M059J (cell line): ENCODE data around the gene KIF16B. TPM values are rescaled to one million over a fixed set of nuclear protein-coding genes. Genes with fewer than 3 reads are reported as not detected.

Experiments
- DNase-seq: peaks from one replicate; pipeline ENCODE4 v3.0.0-alpha.2; 2012; ENCODE audit warnings: low read depth
- total RNA-seq: library from RNA; depleted of rRNA; stranded (reverse); fragments of >200 nt; shearing (Covaris generic); gene quantifications from 2 replicates; pipeline ENCODE4 v1.2.3, GENCODE V29; 2014

Gene KIF16B
- total RNA-seq, 1 experiment from 2014 or later: 16.5 TPM

DNA sequence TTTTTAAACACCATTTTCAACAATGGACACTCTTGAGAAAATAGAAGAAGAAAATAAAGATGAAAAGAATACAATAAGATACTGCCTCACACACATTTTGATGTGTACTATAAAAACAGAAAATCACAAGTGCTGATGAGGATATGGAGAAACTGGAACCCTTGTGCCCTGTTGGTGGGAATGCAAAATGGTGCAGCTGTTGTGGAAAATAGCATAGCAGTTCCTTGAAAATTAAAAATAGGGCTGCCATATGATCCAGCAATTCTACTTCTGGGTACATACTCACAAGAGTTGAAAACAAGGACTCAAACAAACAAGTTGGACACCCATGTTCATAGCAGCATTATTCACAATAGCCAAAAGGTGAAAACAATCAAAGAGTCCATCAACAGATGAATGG is 173.0 kb downstream of the KIF16B start:
- no peak for DNase-seq

DNA sequence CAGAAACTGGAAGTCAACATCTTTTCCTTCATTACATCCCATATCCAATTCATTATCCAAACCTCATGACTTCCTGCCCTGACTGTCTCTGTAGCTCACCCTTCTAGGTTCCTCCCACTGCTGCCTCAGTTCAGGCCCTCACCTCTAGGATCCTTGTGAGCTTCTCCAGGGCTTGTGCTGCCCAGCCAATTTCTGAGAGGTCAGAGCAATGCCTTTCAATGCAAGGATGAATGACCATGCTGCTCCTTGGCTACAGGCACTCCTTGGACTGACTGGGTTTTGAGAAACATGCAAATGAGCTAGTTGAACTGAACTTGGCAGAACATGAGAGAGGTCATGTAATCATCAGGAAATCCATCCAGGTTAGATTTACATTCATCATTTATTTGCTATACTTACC is 173.4 kb downstream of the KIF16B start:
- no peak for DNase-seq

DNA sequence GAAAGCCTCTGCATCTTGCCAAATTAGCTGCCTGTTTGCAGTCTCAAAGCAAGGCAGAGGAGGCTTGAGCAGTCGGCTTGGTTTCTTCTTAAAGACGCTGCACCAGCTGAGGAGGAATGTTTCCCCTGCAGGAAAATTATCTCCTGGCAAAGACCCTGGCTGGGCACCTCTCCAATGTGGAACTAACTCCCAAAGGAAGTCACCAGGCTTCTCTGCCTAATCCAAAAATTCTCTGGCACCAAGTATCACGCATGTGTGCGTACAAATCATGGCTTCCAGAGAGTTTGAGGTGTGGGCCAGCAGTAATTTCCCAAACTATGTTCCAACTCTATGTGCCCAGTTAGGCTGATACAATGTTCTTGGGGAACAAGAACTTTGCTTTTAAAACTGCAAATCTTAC is 176.2 kb downstream of the KIF16B start:
- no peak for DNase-seq

DNA sequence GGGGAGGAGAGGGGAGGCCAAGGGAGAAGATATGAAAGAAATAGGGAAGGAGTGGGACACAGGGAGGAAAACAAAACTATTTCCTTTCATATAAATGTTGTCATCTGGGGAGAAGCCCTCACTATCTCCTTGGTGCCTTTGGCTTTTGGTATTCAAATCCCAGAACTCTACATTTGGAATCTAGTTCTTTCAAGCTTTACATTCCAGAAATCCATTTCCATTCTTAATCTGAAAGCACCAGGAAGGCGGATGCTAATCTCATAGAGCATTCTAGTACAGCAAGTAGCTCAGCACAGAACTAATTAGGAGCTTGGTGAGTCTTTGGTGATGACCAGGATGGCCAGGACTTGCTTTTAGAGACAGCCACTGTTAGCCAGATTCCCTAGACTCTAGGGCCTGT is 177.9 kb downstream of the KIF16B start:
- no peak for DNase-seq

DNA sequence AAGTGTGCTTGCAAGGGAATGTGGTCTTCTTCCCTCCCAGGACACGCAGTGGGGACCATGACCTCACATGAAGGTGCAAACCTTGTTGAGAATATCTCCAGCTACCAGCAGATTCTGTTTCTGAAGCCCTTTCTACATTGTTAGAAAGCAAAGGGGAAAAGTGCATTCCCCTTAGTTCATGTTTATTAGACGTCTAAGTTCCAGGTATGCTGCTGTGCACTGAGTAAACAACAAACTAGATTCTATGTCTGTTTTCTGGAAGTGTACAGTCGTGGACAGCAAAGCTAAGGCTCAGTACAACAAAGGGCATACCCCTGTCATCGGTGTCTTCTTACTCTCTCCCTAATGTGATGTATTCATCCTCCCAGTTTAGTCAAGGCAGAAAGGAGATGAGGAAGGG is 178.5 kb downstream of the KIF16B start:
- no peak for DNase-seq

DNA sequence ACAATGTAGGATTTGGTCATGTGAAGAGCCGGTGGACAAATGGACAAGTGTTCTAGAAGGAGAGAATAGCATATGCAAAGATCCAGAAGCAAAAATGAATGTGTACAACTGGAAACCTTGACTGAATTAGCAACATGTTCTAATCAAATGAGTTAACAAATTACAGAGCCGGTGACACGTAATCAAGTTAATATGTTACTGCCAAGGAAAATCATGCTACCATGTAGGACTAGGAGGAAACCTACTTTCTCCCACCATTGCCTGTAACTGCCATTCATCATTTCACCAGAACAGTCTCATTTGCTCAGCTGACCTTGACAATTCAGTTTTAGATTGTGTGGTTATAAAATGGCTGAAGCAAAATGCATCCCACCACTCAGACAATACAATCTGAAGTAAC is 179.4 kb downstream of the KIF16B start:
- no peak for DNase-seq

DNA sequence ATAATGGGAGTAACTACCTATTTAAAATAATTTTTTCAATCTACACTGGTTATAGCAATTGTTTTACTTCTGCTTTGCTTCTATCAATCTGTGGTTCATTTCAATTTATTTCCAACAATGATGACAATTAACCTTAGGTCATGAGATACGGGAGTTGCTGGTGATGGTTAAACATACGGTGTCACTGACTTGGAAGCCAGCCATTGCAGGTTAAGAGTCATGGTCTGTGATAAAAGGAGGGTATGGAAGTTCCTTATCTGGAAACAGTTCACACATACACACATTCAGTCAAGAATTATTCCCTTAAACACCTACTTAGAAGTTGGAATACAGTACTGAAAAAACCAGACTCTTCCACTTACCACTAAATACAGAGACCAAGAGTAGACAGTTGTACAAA is 180.0 kb downstream of the KIF16B start:
- no peak for DNase-seq

DNA sequence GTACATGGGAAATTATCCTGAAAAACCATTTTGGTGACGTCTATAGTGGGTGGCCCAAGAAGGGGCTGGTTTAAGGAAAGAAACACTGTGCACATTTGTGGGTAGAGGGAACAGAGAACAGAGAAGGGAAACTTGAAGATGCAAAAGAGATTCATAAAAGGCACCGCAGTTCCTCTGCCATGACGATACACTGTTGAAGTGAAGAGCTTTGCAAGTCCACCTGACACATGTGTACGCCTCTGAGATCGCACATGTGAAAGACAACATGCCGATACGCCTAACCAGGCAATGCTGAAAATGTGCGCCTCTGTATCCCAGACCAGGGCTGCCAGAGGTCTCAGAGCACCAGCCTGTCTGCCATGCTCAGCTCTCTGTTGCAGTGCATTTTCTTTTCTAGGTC is 180.9 kb downstream of the KIF16B start:
- no peak for DNase-seq

DNA sequence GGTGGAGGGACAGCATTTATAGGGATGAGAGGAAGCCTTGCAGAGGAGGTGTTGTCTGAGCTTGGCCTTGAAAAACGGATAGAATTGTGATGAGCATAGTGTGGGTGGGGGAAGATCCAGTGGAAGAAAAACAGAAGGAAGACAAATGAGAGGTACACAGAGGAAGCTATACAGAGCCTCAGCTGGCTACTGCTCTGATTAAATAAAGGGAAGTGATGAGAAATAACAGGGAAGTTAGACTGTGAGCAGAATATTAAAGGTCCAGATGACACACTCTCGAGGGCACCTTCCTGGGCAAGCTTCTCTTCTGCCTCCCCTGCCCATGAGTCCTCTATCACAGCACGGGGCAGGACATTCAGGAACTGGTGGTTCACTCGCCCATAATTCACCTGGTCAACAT is 182.3 kb downstream of the KIF16B start:
- DNase-seq: no peak

DNA sequence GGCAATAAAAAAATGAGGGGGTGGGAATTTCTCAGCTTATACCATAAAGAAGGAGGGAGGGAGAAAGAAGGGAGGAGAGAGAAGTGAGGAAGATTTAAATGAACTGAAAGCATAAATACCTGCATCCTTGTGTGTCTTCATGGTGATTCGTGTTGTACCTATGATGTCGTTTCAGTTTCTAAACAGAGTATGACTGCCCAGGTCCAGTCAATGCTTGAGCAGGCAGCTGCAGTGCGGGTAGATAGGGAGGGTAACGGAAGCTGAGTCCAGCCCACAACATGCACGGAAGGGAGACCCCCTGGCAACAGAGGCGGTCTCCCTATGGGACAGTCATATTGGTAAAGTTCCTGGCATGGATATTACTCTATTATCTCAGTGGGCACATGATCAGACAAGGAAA is 184.5 kb downstream of the KIF16B start:
- DNase-seq: no peak

DNA sequence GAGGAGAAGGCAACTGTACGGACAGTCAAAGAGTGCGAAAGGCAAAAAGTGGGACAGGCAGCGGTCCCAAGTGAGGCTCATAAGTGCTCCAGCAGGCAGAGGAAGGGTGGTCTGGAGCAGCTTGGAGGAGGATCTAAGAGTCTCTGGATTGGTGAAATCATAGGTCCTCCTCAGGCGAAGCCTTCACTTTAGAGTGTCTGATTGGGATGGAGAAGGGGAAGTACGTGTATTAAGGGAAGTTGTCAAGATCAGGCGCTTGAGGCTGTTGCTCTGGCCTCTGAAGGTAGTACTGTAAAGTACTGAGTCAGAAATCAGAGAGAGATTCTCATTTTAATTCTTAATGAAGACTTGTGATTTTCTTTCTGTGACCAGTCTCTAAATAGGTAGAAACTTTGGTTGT is 185.6 kb downstream of the KIF16B start:
- no peak for DNase-seq

DNA sequence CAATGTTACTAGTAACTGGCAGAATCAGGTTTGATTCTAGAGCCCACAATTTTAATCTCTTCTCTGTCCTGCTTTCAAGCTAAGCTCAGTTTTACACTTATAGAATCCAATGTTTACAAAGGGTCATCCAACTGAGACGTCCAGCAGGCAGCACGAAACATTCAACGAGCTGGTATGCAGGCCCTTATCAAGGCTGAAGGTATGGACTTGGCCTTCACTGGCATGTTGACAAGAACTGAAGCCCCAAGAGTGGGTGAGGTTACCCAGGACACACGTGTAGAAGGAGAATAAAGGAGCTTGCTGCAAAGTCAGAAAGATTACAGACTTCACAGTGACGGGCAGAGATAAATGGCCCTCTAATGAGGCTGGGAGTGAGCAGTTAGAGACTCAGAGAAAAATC is 187.4 kb downstream of the KIF16B start:
- no peak for DNase-seq

DNA sequence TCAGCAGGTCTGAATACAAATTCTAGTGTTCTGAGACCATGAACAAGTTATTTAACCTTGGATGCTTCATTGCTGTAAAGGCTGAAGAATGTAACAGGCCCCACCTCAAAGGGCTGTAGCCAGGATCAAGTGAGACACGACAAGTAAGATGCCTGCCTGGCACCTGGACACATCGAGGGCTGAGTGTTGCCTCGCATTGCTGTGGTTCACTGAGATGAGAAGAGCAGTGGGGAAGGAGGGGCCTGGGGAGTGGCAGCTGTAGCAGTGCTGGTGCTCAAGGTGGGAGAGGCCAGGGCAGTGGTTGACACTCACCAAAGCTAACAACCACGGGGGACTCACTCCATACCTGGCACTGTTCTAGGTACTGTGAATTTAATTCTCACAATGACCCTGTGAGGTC is 187.8 kb downstream of the KIF16B start:
- DNase-seq: no peak

DNA sequence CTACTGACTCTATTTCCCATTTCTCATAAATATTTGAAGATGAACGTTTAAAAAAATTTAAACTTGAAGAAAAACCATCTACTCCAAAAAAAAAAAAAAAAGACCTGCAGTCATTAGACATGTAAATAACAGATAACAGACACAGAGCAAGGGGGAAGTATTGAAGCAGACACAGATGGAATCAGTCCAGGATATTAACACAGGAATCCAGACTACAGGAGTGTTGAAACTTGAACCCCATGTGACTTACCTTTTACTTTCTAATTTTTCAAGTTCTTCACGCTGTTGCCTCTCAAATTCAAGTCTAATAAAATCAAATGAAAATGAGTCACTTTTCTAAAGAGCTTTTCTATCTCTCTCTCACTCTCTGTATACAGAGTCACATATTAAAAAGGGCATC is 191.8 kb downstream of the KIF16B start:
- no peak for DNase-seq

DNA sequence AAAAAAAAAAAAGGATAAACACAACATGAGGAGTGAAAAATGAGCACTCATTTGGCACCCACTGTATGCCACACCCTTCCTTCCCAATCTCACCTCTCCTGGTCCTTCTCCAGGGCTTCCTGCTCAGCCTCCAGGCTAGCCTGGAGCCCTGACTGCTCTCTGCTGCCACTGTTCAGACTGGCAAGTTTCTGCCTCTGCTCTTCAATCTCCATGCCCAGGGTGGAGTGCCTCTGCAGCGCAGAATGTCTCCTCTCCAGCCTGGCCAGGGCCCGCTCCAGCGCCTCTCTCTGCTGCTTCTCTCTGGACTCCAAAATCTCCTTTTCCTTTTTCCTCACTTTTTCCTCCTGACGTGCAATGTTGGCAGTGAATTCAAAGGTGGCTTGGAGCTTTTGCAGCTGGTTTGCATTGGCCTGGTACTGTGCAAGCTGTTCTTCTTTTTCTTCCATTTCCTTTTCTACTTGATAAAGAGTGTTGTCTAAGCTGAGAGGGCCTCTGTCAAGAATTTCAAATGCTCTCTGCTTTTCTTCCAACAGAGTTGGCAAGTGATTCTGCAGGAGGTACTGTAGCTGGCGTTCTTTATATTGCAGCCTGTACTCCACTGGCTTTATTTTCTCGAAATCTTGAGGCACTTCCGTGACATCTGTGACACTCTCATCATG is 194.4 kb downstream of the KIF16B start:
- DNase-seq: no peak

DNA sequence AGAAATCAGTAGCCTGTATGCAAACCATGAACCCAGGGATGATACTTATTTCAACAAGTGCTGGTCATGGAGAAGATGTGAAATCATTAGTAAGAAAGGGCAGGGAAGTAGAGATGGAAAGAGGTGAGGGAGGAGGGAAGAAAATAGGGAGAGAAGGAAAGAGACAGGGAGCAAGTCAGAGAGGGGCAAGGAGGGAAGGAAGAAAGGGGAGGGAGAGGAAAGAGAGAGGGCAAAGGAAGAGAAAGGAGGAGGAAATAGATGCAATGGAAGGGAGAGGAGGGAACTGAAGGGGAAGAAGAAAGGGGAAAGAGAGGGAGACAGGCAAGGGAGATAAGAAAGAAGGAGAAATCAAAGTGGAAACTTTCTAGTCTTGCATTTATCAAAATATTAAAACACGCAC is 195.1 kb downstream of the KIF16B start:
- DNase-seq: no peak

DNA sequence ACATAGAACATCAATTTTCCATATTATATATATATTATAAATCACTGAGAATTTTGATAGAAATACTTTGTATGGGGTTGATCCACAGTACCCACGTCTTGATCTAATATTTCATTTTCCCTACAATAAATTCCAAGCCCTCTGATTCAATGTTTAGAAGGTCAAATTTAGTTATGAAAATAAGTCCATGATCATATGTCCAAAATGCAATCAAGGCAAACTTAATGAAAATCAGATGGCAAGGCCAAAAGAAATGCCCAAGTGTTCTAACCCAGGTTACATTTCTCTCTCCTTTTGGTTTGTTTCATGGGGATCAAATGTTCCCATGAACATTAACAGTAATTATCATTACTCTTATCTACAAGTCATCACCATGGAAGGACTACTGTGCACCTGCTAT is 203.8 kb downstream of the KIF16B start:
- no peak for DNase-seq

DNA sequence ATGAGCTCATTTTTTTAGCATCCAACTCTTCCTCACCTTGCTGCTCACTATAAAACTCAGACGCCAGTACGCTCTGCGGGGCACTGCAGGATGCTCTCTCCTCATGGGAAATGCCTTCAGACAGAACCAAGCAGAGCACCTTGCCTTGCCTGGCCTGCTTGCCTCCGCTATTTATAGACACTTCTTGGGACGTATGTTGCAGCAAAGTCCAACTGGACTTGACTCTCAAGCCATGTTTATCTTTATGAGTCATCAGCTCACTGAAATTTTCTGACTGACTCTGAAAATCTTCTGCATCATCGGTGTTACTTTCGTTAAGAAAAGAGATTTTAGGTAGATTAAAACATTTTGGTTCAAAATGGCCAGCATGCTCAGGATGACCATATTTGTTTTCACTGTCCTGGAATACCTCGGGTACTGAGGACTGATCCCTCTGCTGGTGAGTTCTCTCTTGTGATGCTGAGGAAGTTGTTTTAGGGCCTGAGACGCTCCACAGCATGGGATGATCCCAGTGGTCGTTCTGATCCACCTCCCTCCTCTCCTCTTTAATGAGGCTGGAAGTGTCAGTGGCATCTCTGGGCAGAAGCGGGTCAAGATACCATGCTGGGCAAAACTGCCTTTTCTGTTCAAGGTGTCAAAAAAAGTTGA is 204.5 kb downstream of the KIF16B start:
- DNase-seq: peak; percentile 49

DNA sequence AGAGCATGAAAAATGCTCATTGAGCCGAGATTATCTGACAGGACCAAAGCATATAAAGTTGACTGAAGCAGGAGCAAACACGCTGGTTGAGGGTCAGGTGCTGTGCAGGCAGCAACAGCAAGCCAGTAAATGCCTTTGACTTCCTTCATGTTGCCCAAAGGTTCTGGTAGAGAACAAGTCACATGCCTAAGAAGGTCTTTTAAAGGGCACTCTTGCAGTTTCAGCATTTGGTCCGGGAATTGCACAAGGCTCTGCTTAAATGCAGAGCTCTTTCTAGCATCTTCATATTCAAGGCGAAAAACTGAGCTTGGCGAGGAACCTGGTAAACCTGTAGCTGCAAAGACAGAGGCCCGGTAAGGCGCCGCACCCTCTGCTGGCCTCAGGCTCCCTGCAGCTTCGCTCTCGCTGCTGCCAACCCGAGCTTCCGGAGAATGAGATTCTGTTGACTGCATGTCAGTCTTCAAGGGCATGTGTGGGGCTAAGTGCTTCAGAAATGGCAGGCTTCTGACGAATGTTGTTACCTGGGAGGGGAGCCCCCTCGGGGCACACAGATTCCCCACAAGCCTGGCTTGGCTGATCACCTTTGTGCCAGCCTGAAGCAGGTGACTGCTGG is 205.2 kb downstream of the KIF16B start:
- DNase-seq: no peak

DNA sequence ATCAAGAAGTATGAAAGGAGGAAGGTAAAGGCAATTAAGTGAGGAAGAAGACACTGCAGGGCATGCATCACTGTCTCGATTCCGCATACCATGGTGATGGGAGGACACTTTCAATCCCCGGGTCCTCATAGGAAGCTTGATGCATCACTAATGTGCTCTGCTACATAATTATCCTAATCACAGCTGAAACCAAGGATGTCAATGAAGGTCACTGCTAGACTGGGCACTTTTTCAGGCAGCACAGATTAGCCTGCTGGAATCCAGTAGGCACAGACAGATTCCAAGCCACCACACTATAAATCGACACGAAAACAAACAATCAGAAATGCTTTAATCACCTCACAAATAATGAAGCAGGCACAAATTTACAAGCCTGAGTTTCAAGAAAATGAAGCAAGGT is 206.7 kb downstream of the KIF16B start:
- no peak for DNase-seq

DNA sequence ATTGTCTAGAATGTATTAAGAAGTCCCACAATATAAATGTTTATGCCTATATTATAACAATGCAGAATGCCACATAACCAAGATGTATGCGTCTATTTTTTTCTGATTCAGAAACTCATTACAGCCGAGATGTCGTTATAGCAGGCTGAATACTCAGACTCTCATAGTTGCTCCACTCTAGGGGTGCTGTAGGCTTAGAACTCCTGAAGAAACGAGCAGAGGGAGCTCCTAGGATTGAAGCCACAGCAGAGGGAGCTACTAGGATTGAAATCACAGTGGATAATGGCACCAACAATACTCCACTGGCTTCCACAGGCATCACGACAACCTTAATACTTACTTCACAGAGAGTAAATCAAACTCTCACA is 208.9 kb downstream of the KIF16B start:
- no peak for DNase-seq

DNA sequence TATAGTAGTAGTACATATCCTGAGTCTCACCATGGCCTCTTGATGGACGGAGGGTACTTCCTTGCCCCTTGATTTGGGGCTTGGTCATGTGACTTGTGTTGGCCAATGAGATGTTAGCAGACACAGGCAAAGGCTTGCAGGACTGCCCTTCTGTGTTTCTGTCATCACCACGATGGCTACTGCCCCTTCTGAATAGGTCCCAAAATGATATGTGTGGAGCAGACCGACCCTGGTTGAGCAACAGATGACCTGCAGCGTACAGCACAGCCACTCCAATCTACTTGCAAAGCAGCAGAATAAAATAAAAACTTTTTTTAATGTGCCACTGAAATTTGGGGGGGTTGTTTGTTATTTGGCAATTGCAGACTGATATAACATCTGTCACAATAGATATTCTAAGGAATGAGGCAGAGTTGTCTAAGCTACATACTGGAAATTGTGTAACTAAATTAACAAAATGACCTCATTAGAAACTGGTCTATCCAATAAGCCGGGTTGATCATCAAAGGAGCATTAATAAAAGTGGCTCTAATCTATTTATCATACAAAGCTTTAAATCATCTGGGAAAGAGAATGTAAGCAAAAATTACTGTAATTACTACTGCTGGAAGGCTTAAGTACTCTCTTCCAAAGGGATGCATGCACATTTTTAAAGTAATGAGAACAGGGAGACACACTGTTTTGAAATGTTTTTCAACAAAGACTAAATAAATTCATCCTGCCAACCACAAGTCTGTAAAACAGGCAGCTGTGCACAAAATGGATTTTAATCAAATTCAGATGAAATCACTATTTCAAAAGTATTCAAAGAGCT is 209.5 kb downstream of the KIF16B start:
- no peak for DNase-seq

DNA sequence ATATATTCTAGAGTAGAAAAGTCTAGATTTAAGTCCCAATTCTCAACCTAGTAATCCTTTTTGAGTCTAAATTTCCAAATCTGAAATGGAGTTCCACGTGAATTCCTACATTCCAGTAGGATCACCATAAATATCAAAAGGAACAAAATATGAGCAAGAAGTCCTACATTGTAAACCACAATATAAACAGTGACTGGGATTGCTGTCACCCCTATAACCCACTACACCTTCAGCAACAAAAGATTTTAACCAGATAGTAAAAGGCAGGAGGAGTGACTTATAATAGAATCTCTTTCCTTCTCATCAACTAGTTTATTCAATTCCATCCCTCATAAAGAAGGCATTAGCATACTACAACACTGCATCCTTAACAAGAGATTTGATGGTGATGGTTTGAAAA is 210.6 kb downstream of the KIF16B start:
- DNase-seq: peak; percentile 23
